ENCODE data around the gene DHX34.

The DHX34 gene

GRCh38 chr19:47405854-47406417 is 56.8 kb downstream of the DHX34 start:
- Histone ChIP-seq H3K9ac (ENCODE audit: low read length) (no peak overlapping the region), H3K9me2 (replicated peaks; ENCODE audit: insufficient read depth, low read length) (no peaks in the 10 kb centered on the region), H3K9me3 (ENCODE audit: insufficient read depth, low read length) (no peaks in the 10 kb centered on the region), H3K79me2 (ENCODE audit: insufficient read depth, low read length) (no peaks in the 10 kb centered on the region), H2AFZ (ENCODE audit: low read depth, low read length, severe bottlenecking) (no peak overlapping the region), H3F3A (ENCODE audit: insufficient read depth) (no peaks in the 10 kb centered on the region), H3K27ac (ENCODE audit: low read depth, low read length) (no peak overlapping the region), H3K4me3 (ENCODE audit: insufficient read depth, low read length, poor library complexity, severe bottlenecking) (no peak overlapping the region), H3K27me3 (ENCODE audit: low read length) (no peaks in the 10 kb centered on the region), H3K4me2 (ENCODE audit: low read depth, low read length, poor library complexity, severe bottlenecking) (no peak overlapping the region), H4K20me1 (ENCODE audit: low read depth, low read length) (no peaks in the 10 kb centered on the region), H3K36me3 (ENCODE audit: low read length) (no peaks in the 10 kb centered on the region)
- TF ChIP-seq CTCF (IDR thresholded peaks at IDR 0.05; ENCODE audit: insufficient read depth, low read length, poor library complexity, severe bottlenecking) (no peak), EZH2phosphoT487 (conservative IDR thresholded peaks at IDR 0.05; ENCODE audit: low read length) (no peak)

- Histone ChIP-seq H3K79me2 (ENCODE audit: insufficient read depth, low read length) (no peaks in the 10 kb centered on the region), H4K20me1 (ENCODE audit: low read depth, low read length) (no peaks in the 10 kb centered on the region), H3K4me2 (ENCODE audit: low read depth, low read length, poor library complexity, severe bottlenecking) (no peak overlapping the region), H3K9me3 (ENCODE audit: insufficient read depth, low read length) (no peaks in the 10 kb centered on the region), H3K9ac (ENCODE audit: low read length) (no peak overlapping the region), H3F3A (ENCODE audit: insufficient read depth) (no peaks in the 10 kb centered on the region), H2AFZ (ENCODE audit: low read depth, low read length, severe bottlenecking) (no peak overlapping the region), H3K36me3 (ENCODE audit: low read length) (no peaks in the 10 kb centered on the region), H3K27ac (ENCODE audit: low read depth, low read length) (no peak overlapping the region), H3K27me3 (ENCODE audit: low read length) (no peaks in the 10 kb centered on the region), H3K9me2 (replicated peaks; ENCODE audit: insufficient read depth, low read length) (no peaks in the 10 kb centered on the region), H3K4me3 (ENCODE audit: insufficient read depth, low read length, poor library complexity, severe bottlenecking) (no peak overlapping the region)
- TF ChIP-seq EZH2phosphoT487 (conservative IDR thresholded peaks at IDR 0.05; ENCODE audit: low read length) (no peak), CTCF (IDR thresholded peaks at IDR 0.05; ENCODE audit: insufficient read depth, low read length, poor library complexity, severe bottlenecking) (no peak)
Observed at GRCh38 chr19:47406711-47407416, 57.7 kb downstream of the DHX34 start.

- H3K27me3 ChIP-seq (ENCODE audit: low read length) = no peaks in the 10 kb centered on the region
Observed at GRCh38 chr19:47407417-47407774, 58.3 kb downstream of the DHX34 start.

More at GRCh38 chr19:47407417-47407774, 58.3 kb downstream of the DHX34 start:
- H3F3A ChIP-seq (ENCODE audit: insufficient read depth) = no peaks in the 10 kb centered on the region
- H3K9me3 ChIP-seq (ENCODE audit: insufficient read depth, low read length) = no peaks in the 10 kb centered on the region
- H3K36me3 ChIP-seq (ENCODE audit: low read length) = no peaks in the 10 kb centered on the region
- no peak overlapping the region for H3K4me2 ChIP-seq (ENCODE audit: low read depth, low read length, poor library complexity, severe bottlenecking)
- no peaks in the 10 kb centered on the region for H3K79me2 ChIP-seq (ENCODE audit: insufficient read depth, low read length)
- no peaks in the 10 kb centered on the region for H3K9me2 ChIP-seq (replicated peaks; ENCODE audit: insufficient read depth, low read length)
- no peak overlapping the region for H3K4me3 ChIP-seq (ENCODE audit: insufficient read depth, low read length, poor library complexity, severe bottlenecking)
- H3K9ac ChIP-seq (ENCODE audit: low read length) = no peak overlapping the region
- H3K27ac ChIP-seq (ENCODE audit: low read depth, low read length) = no peak overlapping the region
- H2AFZ ChIP-seq (ENCODE audit: low read depth, low read length, severe bottlenecking) = no peak overlapping the region
- no peaks in the 10 kb centered on the region for H4K20me1 ChIP-seq (ENCODE audit: low read depth, low read length)
- TF ChIP-seq CTCF (IDR thresholded peaks at IDR 0.05; ENCODE audit: insufficient read depth, low read length, poor library complexity, severe bottlenecking) (no peak), EZH2phosphoT487 (conservative IDR thresholded peaks at IDR 0.05; ENCODE audit: low read length) (no peak)

All from SU-DHL-6 (cell line).